Effector memory CD8-positive, alpha-beta T cell (primary cell): ENCODE measurements around the gene CRACR2B.
A peak's percentile ranks its signal among the peaks of the same experiment; 100 is the strongest.

Experiments used
- ATAC-seq: fragments of 150-1000 bp; cut with Tn5 transposase; replicated peaks from 2 replicates; pipeline ENCODE4 v1.10.0; 2021; ENCODE audit warnings: mild to moderate bottlenecking, moderate library complexity
- DNase-seq, 3 experiments: peaks; one replicate each; pipeline ENCODE4 v3.0.0; 2021
- H3K27ac Mint-ChIP-seq, 2 donors: one replicate each; pipeline ENCODE4 v1.8.0; 2022; ENCODE audit warnings: mild to moderate bottlenecking in 2 of 2, mixed read lengths in 2 of 2, moderate library complexity in 2 of 2
- H3K27me3 Mint-ChIP-seq, 2 donors: one replicate each; pipeline ENCODE4 v1.8.0; 2022; ENCODE audit warnings: mixed read lengths in 2 of 2
- H3K36me3 Mint-ChIP-seq: one replicate; pipeline ENCODE4 v1.8.0; 2022; ENCODE audit warnings: mild to moderate bottlenecking, moderate library complexity, mixed read lengths; ENCODE audit not compliant: insufficient read depth
- H3K4me1 Mint-ChIP-seq, 2 donors: one replicate each; pipeline ENCODE4 v1.8.0; 2022; ENCODE audit warnings: low read depth in 2 of 2, mixed read lengths in 2 of 2
- H3K4me3 Mint-ChIP-seq, 2 donors: one replicate each; pipeline ENCODE4 v1.8.0; 2022; ENCODE audit warnings: mild to moderate bottlenecking in 2 of 2, mixed read lengths in 2 of 2, moderate library complexity in 2 of 2
- H3K9me3 Mint-ChIP-seq, 2 donors: one replicate each; pipeline ENCODE4 v1.8.0; 2022; ENCODE audit warnings: mixed read lengths in 2 of 2

CRACR2B gene

GRCh38 chr11:867856-868358 lies 40.2 kb downstream of the CRACR2B start:
- H3K27me3 Mint-ChIP-seq: no peaks in the 10 kb centered on the region
- H3K36me3 Mint-ChIP-seq: no peaks in the 10 kb centered on the region
- no peak overlapping the region for H3K27ac Mint-ChIP-seq

GRCh38 chr11:868394-868793 lies 40.7 kb downstream of the CRACR2B start:
- H3K27ac Mint-ChIP-seq: peak overlapping the region in 1 of 2 donors; percentile 59
- H3K9me3 Mint-ChIP-seq: no peaks in the 10 kb centered on the region
- no peaks in the 10 kb centered on the region for H3K36me3 Mint-ChIP-seq
- DNase-seq (no peak), ATAC-seq (no peak)
- H3K27me3 Mint-ChIP-seq: no peaks in the 10 kb centered on the region
- H3K4me3 Mint-ChIP-seq: no peak overlapping the region
- H3K4me1 Mint-ChIP-seq: peaks cover 0 to 2% of the 10 kb centered on the region in 2 donors

More at GRCh38 chr11:867856-868358, 40.2 kb downstream of the CRACR2B start:
- ATAC-seq (no peak), DNase-seq (no peak)
- Mint-ChIP-seq H3K9me3 (no peaks in the 10 kb centered on the region), H3K4me3 (no peak overlapping the region), H3K4me1 (no peaks in the 10 kb centered on the region)

- Mint-ChIP-seq H3K9me3 (no peaks in the 10 kb centered on the region), H3K4me1 (peaks cover 0 to 2% of the 10 kb centered on the region in 2 donors), H3K4me3 (no peak overlapping the region), H3K27me3 (no peaks in the 10 kb centered on the region), H3K27ac (peak overlapping the region in 1 of 2 donors; percentile 59), H3K36me3 (no peaks in the 10 kb centered on the region)
- DNase-seq: no peak
- no peak for ATAC-seq
These were observed 41.1 kb downstream of the CRACR2B start for GRCh38 chr11:868802-869201.

- no peaks in the 10 kb centered on the region for H3K27me3 Mint-ChIP-seq
- peaks cover 0 to 2% of the 10 kb centered on the region in 2 donors for H3K4me1 Mint-ChIP-seq
- peak overlapping the region; percentile 28 to 59 for H3K27ac Mint-ChIP-seq
- no peaks in the 10 kb centered on the region for H3K36me3 Mint-ChIP-seq
- no peaks in the 10 kb centered on the region for H3K9me3 Mint-ChIP-seq
- H3K4me3 Mint-ChIP-seq: no peak overlapping the region
- DNase-seq (no peak), ATAC-seq (no peak)
These were observed 41.8 kb downstream of the CRACR2B start for GRCh38 chr11:869399-870126.

- H3K27me3 Mint-ChIP-seq: no peaks in the 10 kb centered on the region
- H3K36me3 Mint-ChIP-seq: no peaks in the 10 kb centered on the region
- peak overlapping the region in 1 of 2 donors; percentile 28 for H3K27ac Mint-ChIP-seq
- DNase-seq (no peak), ATAC-seq (no peak)
- H3K9me3 Mint-ChIP-seq: no peaks in the 10 kb centered on the region
- H3K4me3 Mint-ChIP-seq: no peak overlapping the region
- H3K4me1 Mint-ChIP-seq: peaks cover 0 to 2% of the 10 kb centered on the region in 2 donors
These were observed 42.4 kb downstream of the CRACR2B start for GRCh38 chr11:870127-870413.

GRCh38 chr11:870418-870817 lies 42.7 kb downstream of the CRACR2B start:
- H3K9me3 Mint-ChIP-seq: no peaks in the 10 kb centered on the region
- peaks cover 0 to 2% of the 10 kb centered on the region in 2 donors for H3K4me1 Mint-ChIP-seq
- ATAC-seq (no peak), DNase-seq (no peak)
- H3K27ac Mint-ChIP-seq: peak overlapping the region in 1 of 2 donors; percentile 28
- no peaks in the 10 kb centered on the region for H3K27me3 Mint-ChIP-seq
- H3K36me3 Mint-ChIP-seq: no peaks in the 10 kb centered on the region
- no peak overlapping the region for H3K4me3 Mint-ChIP-seq

- ATAC-seq (no peak), DNase-seq (no peak)
- no peaks in the 10 kb centered on the region for H3K36me3 Mint-ChIP-seq
- no peak overlapping the region for H3K4me3 Mint-ChIP-seq
- peaks cover 0 to 4% of the 10 kb centered on the region in 2 donors for H3K4me1 Mint-ChIP-seq
- H3K27me3 Mint-ChIP-seq: no peaks in the 10 kb centered on the region
- no peak overlapping the region for H3K27ac Mint-ChIP-seq
- no peaks in the 10 kb centered on the region for H3K9me3 Mint-ChIP-seq
These were observed 43.8 kb downstream of the CRACR2B start for GRCh38 chr11:871472-871871.

GRCh38 chr11:872799-873198 lies 45.1 kb downstream of the CRACR2B start:
- Mint-ChIP-seq H3K36me3 (no peaks in the 10 kb centered on the region), H3K4me1 (peaks cover 0 to 6% of the 10 kb centered on the region in 2 donors)

GRCh38 chr11:873706-874105 lies 46.0 kb downstream of the CRACR2B start:
- no peak for ATAC-seq
- no peaks in the 10 kb centered on the region for H3K9me3 Mint-ChIP-seq
- DNase-seq: no peak
- peaks cover 0 to 6% of the 10 kb centered on the region in 2 donors for H3K4me1 Mint-ChIP-seq
- H3K27me3 Mint-ChIP-seq: no peaks in the 10 kb centered on the region
- no peaks in the 10 kb centered on the region for H3K36me3 Mint-ChIP-seq
- no peak overlapping the region for H3K4me3 Mint-ChIP-seq
- peak overlapping the region; percentile 57 to 68 for H3K27ac Mint-ChIP-seq

More at GRCh38 chr11:872799-873198, 45.1 kb downstream of the CRACR2B start:
- DNase-seq (no peak), ATAC-seq (no peak)
- Mint-ChIP-seq H3K4me3 (no peak overlapping the region), H3K27me3 (no peaks in the 10 kb centered on the region), H3K27ac (peak overlapping the region in 1 of 2 donors; percentile 68), H3K9me3 (no peaks in the 10 kb centered on the region)

GRCh38 chr11:875203-875602 lies 47.5 kb downstream of the CRACR2B start:
- Mint-ChIP-seq H3K9me3 (no peaks in the 10 kb centered on the region), H3K36me3 (no peaks in the 10 kb centered on the region), H3K4me1 (peaks cover 0 to 6% of the 10 kb centered on the region in 2 donors), H3K27ac (no peak overlapping the region), H3K27me3 (no peaks in the 10 kb centered on the region), H3K4me3 (no peak overlapping the region)
- DNase-seq (no peak), ATAC-seq (no peak)

GRCh38 chr11:875769-876301 lies 48.1 kb downstream of the CRACR2B start:
- ATAC-seq: no peak

GRCh38 chr11:876545-876944 lies 48.8 kb downstream of the CRACR2B start:
- Mint-ChIP-seq H3K4me1 (peaks cover 0 to 6% of the 10 kb centered on the region in 2 donors), H3K27me3 (no peaks in the 10 kb centered on the region), H3K4me3 (no peak overlapping the region), H3K27ac (no peak overlapping the region), H3K9me3 (no peaks in the 10 kb centered on the region), H3K36me3 (peaks cover 3% of the 10 kb centered on the region)
- ATAC-seq: no peak
- no peak for DNase-seq

More at GRCh38 chr11:875769-876301, 48.1 kb downstream of the CRACR2B start:
- DNase-seq: no peak
- H3K27ac Mint-ChIP-seq: peak overlapping the region; percentile 71 to 82
- peaks cover 0 to 6% of the 10 kb centered on the region in 2 donors for H3K4me1 Mint-ChIP-seq
- H3K27me3 Mint-ChIP-seq: no peaks in the 10 kb centered on the region
- H3K9me3 Mint-ChIP-seq: no peaks in the 10 kb centered on the region
- H3K4me3 Mint-ChIP-seq: no peak overlapping the region
- H3K36me3 Mint-ChIP-seq: no peaks in the 10 kb centered on the region

- peaks cover 9% of the 10 kb centered on the region for H3K36me3 Mint-ChIP-seq
- no peaks in the 10 kb centered on the region for H3K9me3 Mint-ChIP-seq
- no peak overlapping the region for H3K4me3 Mint-ChIP-seq
- no peak for ATAC-seq
- H3K27me3 Mint-ChIP-seq: no peaks in the 10 kb centered on the region
- H3K4me1 Mint-ChIP-seq: peaks cover 0 to 6% of the 10 kb centered on the region in 2 donors
- H3K27ac Mint-ChIP-seq: no peak overlapping the region
- no peak for DNase-seq
These were observed 49.8 kb downstream of the CRACR2B start for GRCh38 chr11:877565-877964.

GRCh38 chr11:880447-880846 lies 52.7 kb downstream of the CRACR2B start:
- Mint-ChIP-seq H3K9me3 (no peaks in the 10 kb centered on the region), H3K27me3 (no peaks in the 10 kb centered on the region), H3K4me3 (no peak overlapping the region), H3K4me1 (peaks cover 0 to 4% of the 10 kb centered on the region in 2 donors), H3K36me3 (peaks cover 9% of the 10 kb centered on the region), H3K27ac (no peak overlapping the region)
- DNase-seq (no peak), ATAC-seq (no peak)
